HG03045 (cell line): ENCODE measurements around the gene CATSPERZ.

ENCODE experiments used
- ATAC-seq: cut with Tn5 transposase; IDR thresholded peaks from one replicate; pipeline ENCODE4 v1.9.1; 2021; ENCODE audit warnings: mild to moderate bottlenecking, moderate library complexity; ENCODE audit not compliant: unreplicated experiment

CATSPERZ gene, protein sequence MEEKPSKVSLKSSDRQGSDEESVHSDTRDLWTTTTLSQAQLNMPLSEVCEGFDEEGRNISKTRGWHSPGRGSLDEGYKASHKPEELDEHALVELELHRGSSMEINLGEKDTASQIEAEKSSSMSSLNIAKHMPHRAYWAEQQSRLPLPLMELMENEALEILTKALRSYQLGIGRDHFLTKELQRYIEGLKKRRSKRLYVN

DNA sequence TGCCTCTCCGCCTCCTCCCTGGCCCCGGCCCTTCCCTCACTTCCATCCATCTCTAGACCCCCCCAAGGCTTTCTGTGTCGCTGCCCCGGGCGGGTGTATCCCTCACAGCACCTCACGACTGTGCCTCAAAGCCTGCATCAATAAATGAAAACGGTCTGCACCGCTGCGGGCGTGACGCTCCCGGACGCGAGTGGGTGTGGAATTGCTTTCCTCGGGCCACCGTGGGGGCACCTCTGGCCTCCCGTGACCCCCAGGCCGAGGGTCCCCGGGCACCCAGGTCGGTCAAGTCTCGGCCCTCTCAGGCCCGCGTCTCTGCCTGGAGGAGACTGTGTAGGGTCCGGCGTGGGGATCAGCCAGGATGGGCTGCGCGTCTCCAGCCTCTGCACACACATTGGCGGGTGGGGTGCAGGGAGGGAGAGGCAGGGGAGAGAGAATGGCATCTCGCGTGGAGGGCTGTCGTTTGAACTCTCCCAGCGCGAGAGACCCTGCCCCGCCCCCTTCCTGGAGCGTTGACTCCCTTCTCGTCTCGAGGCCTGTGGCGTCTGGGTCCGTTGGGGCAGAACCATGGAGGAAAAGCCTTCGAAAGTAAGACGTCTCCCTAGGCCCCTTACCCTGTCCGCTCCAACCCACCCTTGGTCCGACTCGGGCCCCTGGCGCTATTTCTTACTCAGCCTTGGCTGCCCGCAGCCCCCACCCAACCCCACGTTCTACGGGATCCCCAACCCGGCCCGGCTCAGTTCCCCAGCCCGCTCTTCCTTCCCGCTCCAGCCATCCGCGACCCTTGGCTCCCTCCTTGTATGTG lies at the start of gene CATSPERZ:
TSS of gene CATSPERZ (plus strand) at position 512 of the 802 bp plus-strand sequence. CDS start at position 565, 53 bp downstream.
- no peak for ATAC-seq

DNA sequence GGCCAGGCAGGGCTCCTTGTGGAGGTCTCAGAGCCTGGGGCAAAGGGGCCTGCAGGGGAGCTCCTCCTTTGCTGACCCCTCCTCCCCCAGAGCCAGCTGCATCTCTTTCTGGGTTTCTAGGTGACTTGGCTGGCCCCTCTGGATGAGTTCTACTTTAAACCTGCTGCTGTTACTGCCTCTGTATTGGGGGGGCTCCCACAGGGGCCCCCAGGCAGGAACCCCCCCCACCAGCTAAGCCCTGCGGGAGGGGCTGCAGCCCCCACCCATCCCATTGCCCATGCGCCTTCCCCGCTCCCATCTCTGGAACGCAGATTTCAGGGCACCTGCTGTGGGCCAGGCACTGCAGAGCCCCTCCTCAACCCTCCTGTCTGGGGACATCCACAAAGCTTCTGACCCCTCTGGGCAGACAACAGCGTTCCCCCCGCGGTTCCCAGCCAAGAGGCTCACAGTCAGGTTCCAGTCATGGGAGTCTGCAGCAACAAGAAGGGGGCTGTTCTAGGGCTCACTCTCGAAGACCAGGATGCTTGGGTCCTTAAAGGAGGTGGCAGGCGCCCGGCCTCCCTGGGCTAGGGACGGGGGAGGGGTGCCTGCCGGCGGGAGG lies 49.6 kb upstream of the CATSPERZ start:
- no peak for ATAC-seq

DNA sequence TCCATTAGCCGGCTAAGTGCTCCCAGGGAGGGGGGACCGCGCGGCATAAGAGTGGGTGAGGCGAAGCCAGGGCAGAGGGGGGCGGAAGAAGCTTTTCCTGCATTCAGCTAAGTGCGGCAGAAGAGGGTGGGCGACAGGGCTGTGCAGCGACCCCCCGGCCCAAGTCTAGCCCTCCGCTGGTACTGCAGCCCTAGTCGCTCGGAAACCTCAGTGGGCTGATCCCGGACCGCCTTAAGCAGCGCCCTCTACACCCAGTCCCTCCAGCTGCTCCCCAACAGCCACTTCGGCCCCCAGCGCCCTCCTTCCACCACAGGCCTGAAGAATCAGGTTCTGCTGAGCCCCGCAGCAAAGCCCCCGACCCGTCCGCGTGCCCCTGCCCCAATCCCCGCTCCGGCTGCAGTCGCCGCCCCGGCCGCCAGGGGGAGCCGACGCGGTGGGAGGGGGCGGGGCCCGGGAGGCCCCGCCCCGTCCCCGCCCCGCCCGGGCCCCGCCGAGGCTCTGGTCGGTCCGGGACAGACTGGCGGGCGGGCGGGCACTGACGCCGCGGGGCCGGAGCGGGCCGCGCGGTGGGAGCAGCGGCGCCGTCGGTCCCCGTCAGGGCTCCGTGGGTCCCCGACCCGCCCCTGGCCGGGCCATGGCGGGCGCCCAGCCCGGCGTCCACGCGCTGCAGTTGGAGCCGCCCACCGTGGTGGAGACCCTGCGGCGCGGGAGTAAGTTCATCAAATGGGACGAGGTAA lies 49.0 kb upstream of the CATSPERZ start, which contains the start of gene PLCB3:
TSS of gene PLCB3 (plus strand) at position 515 of the 737 bp plus-strand sequence. CDS start at position 635, 120 bp downstream.
- ATAC-seq: peak; percentile 44

DNA sequence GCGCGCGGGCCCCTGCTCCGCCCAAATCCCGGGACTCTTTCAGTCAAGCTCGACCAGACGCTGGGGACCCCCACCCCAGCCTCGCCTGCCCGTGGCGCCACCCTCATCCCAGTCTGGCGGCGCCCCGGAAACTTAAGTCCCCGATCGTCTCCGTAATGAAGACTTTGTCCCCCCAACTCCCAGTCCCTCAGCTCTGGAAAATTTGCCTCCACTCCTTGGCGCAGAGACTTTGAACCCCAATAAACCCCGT lies 48.5 kb upstream of the CATSPERZ start:
- ATAC-seq: no peak

DNA sequence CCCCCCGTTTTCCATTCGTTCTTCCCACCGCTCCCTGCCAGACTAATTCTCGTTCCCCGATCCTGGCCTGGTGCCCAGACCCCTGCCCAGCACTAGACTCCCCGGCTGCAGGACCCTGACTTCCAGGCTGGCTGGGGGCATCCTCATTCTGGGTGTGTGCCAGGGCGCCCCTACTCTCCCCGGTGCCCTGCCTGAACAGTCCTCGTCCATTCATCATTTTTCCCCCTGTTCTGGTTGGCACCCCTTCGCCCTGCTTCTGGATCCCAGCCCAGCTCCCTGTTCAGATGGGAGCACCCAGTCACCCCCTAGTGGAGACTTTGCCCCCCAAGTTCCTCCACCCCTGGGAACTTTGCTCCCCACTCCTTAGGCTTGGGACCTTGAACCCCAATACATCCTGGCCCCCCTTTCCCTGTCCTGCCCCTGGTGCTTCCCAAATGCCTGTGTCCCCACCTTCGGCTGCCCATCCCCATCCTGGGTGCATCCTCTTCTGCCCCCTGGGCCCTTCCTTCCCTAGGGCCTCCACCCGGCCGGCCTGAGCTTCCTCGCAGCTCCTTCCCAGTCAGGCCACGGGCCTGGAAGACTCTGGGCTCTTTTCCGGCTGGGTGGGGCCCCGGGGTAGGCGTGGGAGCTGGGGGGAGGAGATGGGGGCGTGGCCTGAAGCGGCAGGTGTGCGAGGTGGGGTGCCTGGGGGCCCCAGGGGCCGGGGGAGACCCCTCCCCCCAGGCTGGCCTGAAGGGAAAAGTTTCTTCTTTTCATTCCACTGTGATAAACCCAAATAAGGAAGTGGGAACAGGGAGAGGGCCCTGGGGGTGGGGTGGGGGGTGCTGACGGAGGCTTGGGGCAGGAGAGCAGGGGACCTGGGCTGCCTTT lies 47.9 kb upstream of the CATSPERZ start:
- ATAC-seq: no peak

DNA sequence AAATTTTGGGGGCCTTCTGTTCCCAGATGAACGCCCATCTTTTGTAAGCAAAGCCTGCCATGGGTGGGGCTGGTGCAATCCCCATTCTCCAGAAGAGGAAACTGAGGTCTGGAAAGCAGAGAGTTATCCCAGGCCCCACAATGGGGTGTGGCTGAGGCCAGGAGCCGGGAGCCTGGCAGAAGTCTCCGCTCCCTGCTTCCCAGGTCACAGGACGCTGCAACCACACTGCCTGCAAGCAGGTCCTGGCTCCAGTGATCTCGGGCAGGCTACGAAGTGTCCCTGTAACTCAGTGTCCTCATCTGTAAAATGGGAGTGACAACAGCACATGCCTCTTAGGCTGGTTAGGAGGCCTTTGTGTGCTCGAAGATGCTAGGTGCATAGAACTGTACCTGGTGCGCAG lies 47.1 kb upstream of the CATSPERZ start:
- ATAC-seq: no peak

DNA sequence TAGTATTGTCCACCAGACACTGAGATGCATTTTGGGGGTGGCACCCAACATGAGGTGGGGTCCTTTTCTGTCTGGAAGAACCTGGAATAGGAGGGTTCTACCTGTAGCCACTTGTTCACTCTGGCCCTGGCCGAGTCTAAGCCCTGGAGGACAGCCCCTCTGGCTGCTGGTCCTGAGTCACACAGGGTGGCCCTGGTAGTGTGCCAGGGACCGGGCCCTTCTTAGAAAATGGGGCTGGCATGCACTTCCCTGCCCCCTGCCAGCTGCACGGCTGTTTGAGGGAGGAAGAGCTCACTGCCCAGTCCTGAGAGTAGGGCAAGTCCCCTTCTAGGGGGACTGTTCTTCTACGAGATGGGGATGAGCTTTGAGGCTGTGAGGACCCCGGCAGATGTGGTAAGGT lies 46.7 kb upstream of the CATSPERZ start:
- no peak for ATAC-seq

DNA sequence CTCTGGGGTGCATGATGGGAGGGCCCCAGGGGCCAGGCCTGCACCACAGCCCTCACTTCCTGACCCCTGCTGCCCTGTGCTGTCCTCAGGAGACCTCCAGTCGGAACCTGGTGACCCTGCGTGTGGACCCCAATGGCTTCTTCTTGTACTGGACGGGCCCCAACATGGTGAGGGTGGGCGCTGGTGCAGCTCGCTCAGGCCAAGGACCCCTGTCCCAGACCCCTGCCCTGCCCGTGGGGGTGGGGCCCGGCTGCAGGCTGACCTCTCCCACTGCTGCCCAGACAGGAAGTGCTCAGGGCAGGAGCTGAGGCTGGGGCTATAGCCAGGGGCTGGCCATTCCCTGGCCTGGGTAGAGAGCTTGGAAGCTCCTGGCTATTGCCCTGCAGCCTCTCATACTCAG lies 45.8 kb upstream of the CATSPERZ start:
- ATAC-seq: no peak

DNA sequence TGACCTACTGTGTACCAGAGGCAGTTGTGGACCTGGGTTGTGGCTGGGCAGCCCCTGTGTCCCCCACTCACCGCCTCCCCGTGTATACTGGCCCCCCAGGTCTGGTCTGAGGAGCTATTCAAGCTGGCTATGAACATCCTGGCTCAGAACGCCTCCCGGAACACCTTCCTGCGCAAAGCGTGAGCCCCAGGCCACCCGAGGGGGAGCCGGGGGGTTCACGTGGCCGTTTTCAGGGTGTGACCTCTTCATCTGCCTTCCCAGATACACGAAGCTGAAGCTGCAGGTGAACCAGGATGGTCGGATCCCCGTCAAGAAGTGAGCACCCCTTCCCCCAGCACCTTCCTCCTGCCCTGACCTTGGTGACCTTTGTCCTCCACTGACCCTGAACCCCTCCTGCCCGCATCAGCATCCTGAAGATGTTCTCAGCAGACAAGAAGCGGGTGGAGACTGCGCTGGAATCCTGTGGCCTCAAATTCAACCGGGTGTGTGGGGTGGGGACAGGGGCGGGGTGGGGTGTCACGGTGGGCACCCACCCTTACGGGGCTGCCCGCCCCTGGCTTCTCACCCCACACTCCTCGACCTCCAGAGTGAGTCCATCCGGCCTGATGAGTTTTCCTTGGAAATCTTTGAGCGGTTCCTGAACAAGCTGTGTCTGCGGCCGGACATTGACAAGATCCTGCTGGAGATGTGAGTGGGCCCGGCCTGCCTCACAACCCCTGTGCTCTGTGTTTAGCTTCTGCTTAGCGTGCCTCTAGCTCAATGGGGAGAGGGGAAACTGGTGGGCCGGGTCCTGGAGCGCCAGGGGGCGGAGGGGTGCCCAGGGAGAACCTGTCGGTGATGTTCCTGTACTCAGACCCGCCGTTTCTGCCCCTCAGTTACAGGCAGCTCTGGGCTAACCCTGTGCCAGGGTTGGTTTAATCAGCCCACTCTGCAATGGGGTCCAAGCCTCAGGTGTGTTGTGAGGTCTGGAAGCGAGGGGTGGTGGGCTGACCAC lies 44.7 kb upstream of the CATSPERZ start:
- ATAC-seq: no peak

DNA sequence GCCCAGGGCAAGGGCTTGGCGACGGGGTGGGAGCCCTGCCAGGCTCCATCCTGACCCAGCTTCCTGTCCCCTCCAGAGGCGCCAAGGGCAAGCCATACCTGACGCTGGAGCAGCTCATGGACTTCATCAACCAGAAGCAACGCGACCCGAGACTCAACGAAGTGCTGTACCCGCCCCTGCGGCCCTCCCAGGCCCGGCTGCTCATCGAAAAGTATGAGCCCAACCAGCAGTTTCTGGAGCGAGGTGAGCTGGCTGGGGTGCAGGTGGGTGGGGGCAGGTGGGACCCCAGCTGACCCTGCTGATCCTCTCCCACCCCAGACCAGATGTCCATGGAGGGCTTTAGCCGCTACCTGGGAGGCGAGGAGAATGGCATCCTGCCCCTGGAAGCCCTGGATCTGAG lies 43.9 kb upstream of the CATSPERZ start:
- no peak for ATAC-seq

DNA sequence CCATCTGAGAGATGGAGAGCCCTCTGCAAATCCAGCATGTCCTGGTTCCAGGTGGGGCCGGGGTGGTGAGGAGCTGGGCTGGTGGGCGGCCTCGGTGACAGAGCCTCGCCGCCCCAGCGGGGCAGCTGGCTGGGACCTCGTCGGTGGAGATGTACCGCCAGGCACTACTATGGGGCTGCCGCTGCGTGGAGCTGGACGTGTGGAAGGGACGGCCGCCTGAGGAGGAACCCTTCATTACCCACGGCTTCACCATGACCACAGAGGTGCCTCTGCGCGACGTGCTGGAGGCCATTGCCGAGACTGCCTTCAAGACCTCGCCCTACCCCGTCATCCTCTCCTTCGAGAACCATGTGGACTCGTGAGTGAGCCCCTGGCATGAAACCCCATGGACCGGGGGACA lies 41.8 kb upstream of the CATSPERZ start:
- no peak for ATAC-seq

DNA sequence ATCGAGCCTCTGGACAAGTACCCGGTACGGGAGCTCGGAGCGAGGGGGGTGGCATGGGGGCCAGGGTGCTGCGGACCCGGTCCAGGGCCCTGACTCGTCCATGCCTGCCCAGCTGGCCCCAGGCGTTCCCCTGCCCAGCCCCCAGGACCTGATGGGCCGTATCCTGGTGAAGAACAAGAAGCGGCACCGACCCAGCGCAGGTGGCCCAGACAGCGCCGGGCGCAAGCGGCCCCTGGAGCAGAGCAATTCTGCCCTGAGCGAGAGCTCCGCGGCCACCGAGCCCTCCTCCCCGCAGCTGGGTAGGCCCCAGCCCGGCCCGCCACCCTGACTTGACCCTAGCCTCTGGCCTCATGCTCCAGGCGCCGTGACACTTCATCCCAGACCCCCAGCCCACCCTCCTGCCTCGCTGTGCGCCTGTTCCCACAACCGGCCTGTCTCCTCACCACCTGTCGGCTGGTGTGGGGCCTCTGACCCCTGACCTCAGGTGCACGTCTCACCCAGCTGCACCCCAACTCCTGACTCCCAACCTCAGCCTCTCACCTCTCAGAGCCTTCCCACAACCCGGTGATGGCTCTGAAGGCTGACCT lies 41.1 kb upstream of the CATSPERZ start:
- no peak for ATAC-seq

DNA sequence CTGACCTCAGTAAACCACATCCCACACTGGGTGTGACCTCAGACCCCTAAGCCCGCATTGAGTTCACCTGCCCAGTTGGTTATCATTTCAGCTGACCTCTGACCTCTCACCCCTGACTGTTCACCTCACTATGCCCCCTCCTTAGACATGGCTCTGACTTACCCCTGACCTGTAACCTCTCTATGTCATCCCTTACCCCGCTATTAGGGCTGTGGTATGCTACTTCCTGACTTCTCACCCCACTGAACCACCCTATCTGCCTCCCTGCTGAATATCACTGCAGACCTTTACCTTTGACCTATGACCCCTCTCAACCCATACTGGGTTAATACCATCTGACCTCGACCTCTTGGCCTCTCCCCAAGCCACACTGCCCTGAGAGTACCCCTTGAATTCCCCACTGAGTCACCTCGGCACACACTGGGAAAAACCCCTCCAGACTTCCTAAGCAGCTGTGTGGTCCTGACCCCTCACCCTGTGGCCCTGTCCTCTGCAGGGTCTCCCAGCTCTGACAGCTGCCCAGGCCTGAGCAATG lies 40.6 kb upstream of the CATSPERZ start:
- no peak for ATAC-seq

DNA sequence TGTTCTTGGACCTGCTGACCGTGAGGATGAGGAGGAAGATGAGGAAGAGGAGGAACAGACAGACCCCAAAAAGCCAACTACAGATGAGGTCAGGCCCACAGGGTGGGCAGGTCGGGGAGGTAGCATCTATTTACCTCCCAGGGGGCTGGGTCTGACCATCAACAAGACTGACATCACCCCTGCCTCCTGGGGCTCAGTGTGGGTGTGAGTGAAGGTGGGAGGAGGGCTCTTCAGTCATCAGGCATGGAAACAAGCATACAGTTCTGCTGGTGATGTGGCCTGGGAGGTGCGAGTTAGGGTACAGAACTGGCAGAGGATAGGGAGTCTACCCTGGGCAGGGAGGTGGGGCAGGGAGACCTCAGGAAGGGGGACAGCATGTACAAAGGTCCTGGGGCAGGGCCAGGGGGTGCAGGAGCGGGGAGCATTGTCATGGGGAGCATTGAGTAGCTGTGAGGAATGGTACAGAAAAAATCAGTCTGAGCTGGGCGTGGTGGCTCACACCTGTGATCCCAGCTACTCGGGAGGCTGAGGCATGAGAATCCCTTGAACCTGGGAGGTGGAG lies 39.9 kb upstream of the CATSPERZ start:
- no peak for ATAC-seq

DNA sequence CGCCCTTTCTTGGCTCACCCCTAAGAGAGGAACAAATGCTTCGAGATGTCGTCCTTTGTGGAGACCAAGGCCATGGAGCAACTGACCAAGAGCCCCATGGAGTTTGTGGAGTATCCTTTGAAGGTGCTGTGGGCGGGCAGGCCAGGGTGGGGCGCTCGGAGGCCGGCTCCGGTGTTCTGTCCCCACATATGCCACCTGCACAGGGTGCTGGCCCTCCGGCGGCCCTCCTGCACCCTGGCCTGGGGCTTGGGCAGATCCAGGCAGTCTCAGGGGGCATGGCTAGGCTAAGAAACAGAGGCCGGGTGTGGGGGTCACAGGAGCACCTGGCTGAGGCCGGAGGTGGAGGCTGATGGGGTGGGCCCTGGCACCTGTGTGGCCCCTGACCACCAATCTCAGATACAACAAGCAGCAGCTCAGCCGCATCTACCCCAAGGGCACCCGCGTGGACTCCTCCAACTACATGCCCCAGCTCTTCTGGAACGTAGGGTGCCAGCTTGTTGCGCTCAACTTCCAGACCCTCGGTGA lies 38.5 kb upstream of the CATSPERZ start:
- no peak for ATAC-seq

DNA sequence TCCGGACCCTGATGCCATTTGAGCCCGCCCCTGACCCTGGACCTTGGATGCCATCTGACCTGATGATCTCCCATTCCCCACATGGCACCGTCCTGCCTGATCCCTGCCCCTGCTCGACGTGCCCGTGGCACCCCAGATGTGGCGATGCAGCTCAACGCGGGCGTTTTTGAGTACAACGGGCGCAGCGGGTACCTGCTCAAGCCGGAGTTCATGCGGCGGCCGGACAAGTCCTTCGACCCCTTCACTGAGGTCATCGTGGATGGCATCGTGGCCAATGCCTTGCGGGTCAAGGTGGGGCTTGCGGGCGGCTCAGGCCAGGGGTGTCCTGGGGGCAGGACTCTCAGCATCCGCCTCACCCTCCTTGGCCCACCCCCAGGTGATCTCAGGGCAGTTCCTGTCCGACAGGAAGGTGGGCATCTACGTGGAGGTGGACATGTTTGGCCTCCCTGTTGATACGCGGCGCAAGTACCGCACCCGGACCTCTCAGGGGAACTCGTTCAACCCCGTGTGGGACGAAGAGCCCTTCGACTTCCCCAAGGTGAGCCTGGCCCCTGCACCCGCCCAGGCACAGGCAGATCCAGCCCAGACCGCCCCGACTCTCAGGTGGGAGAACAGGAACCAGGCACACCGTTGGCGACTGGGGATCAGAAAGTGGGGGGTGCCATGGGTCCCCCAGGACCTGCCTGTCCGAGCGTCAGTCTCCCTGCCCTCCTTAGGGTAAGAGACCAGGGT lies 37.7 kb upstream of the CATSPERZ start:
- ATAC-seq: no peak
